GM18526 (cell line): Measurements from ENCODE around the gene DRAM1.
A peak's percentile ranks its signal among the peaks of the same experiment; 100 is the strongest.

Experiments used
- POLR2A ChIP-seq: IDR thresholded peaks from 3 replicates; pipeline ENCODE4 v1.6.1; 2011; ENCODE audit not compliant: insufficient read length; ENCODE audit errors: extremely low read depth

The DRAM1 gene, protein sequence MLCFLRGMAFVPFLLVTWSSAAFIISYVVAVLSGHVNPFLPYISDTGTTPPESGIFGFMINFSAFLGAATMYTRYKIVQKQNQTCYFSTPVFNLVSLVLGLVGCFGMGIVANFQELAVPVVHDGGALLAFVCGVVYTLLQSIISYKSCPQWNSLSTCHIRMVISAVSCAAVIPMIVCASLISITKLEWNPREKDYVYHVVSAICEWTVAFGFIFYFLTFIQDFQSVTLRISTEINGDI

DNA sequence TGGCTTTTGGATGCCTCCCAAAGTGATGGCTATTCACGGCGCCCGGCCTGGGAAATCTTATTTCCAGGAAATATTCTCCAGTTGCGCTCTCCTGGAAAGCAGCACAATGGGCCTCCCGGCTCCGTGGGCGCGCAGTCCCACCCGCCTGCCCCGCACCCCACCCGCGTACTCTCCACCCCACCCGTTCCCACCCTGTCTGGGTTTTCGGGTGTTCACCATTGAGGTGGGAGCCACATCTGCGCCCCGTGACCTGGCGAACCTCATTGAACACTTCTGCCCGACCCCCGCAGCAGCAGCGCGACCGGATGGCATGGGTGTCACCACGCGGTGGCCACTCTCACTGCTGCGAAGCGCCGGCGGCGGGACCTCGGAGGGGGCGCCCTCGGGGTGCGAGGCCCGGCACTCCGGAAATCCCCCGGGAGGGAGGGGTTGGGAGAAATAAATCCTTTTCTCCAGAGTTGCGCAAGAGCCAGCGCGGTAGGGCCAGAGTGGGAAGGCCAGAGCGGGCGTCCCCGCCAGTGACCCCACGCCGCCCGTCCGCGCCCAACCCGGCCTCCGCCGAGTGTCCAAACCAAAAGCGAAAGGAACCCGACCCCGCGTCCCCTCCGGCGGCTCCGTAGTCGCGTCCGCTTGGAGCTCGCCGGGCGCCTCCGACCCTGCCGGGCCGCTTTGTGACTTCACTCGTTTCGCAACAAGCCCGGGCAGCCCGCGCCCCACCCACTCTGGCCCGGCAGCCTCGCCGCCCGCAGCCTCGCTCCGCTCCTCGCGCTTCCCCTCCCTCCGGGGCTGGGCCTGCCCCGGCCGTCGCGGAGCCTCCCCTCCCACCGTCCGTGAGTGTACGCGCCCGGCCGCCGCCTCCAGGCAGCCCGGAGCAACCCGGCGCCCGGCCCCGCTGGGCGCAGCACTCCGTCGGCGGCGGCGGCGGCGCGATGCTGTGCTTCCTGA lies at the start of gene DRAM1:
DRAM1 (plus strand) TSS at position 720 of the 945 bp plus-strand sequence; CDS start at position 930, 210 bp downstream.
- peak; percentile 72 for TF ChIP-seq POLR2A

DNA sequence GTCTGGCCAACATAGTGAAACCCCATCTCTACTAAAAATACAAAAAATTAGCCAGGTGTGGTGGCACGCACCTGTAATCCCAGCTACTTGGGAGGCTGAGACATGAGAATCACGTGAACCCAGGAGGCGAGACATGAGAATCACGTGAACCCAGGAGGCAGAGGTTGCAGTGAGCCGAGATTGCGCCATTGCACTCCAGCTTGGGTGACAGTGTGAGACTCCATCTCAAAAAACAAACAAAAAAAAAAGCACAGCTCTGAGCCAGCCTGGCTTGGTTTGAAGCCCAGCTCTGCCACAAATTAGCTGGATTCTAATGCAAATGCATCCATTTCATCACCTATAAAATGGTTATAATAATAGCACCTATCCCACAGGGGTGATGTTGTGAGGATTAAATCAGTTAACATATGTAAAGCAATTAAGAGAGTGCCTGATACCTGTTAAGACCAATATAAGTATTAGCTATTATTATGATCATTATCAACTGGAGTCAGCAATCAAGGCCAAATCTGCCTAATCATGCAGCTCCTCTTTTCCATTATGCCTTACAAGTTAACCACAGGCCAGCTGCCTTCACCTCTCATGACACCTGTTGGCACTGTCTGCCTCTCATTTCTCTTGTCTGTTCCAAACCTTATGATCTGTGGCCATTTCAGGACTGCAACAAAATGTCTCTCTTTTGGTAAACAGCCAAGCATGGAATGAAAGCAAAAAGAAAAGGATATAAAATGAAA lies 48.8 kb upstream of the DRAM1 start:
- no peak for TF ChIP-seq POLR2A

DNA sequence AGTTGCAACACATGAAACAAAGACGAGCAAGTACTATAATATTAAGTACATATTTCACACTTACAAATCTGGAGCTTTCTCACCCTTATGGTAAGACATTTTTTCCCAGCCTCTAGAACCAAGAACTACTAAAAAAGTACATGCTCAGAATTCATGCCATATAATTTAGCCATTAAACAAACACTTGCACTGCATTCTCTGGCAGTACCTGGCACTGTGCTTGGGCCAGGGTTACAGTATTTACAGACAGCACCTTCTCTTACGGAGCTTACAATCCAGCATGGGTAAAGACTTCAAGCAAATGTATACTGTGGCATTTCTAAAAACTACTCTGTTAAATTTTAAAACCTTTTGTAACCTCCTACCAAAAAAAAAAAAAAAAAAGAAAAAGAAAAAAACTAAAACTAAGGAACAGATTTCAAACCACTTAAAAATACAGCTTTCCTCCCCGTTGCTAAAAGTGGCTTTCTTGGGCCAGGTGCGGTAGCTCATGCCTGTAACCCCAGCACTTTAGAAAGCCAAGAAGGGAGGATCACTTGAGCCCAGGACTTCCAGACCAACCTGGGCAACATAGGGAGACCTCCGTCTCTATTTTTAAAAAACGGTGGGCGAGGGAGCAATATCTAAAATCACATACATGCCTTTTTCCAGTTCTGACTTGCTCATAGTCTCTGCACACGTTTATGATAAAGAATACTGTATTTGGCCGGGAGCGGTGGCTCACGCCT lies 47.6 kb upstream of the DRAM1 start:
- TF ChIP-seq POLR2A, result no peak

DNA sequence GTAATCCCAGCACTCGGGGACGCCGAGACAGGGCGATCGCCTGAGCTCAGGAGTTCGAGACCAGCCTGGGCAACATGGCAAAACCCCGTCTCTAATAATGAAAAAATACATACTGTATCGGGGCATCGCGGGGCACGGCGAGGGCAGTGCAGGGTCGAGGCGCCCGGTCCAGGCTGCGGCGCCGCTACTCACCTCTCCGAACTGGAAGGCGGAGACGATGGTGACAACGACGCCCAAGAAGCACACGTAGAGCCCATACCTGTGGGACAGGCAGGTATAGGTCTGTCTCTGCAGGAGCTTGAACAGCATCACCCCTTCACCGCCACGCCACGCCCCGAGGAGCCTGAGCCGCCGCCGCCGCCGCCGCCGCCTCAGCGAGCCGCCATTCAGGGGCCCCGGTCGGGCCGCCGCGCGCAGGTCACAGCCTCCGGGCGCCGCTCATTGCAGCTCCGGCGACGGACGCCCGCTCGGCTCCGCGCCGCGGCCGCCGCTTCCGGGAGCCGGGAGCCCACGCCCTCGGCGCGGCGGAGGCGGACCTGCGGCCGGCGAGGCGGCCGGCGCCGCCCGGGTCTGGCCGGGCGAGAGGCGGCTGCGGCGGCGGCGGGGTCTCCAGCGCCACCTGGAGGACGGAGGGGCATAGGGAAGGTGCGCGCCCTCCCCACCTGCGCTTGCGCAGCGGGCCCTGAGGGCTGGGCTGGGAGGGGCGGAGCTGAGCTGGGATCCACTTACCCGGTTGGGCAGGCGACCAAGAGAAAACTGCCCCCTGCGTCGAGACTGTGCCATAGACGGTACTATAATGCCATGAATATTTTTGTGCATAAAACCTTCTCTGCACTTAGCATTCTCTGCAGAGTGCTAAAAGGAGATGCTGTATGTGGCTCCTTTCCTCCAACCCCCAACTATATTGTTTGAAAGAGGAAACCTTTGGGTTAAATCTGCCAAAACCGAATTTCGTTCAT lies 46.7 kb upstream of the DRAM1 start, which contains the start of gene GNPTAB:
GNPTAB (minus strand) TSS at position 593 of the 959 bp plus-strand sequence; CDS start at position 309, 284 bp downstream.
- TF ChIP-seq POLR2A, result peak; percentile 71

DNA sequence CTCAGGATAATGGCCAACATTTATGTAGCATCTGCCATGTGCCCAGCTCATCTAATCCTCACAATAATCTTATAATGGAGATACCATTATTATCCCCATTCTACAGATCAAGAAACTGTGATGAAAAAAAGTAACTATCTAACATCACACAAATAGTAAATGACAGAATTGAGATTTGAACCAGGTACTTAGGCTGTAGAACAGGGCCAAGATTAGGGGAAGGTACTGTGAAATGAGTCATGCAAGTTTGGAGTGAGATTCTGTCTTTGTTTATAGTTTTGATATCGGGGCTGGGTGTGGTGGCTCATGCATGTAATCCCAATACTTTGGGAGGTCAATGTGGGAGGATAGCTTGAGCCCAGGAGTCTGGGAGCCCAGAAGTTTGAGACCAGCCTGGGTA lies 45.4 kb upstream of the DRAM1 start:
- TF ChIP-seq POLR2A, result no peak

DNA sequence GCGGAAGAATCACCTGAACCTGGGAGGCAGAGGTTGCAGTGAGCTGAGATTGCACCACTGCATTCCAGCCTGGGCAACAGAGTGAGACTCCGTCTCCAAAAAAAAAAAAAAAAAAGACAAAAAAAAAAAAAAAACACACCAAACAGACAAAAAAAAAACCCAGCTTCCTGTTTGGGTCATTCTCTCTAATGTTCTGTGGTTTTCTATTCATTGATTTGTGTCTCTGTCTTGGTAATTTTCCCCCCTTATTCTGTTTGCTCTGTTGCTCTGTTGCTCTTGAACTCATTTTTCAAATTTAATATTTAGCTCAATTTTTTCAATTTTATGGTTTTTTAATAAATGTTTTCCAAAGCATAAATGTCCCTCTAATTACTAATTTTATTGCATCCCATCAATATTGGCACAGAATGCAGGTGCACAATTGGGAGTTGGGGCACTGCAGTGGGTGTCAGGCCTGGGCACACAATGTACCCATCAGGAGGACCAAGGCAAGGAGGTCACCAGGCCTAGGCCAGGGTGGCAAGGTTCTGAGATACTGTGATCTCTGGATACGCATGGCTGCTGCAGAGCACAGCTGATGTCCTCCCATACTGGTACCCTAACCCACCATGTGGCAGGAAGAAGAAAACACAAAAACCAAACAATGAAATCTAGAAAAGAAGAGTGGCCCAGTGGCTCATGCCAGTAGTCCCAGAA lies 38.6 kb upstream of the DRAM1 start:
- no peak for TF ChIP-seq POLR2A

DNA sequence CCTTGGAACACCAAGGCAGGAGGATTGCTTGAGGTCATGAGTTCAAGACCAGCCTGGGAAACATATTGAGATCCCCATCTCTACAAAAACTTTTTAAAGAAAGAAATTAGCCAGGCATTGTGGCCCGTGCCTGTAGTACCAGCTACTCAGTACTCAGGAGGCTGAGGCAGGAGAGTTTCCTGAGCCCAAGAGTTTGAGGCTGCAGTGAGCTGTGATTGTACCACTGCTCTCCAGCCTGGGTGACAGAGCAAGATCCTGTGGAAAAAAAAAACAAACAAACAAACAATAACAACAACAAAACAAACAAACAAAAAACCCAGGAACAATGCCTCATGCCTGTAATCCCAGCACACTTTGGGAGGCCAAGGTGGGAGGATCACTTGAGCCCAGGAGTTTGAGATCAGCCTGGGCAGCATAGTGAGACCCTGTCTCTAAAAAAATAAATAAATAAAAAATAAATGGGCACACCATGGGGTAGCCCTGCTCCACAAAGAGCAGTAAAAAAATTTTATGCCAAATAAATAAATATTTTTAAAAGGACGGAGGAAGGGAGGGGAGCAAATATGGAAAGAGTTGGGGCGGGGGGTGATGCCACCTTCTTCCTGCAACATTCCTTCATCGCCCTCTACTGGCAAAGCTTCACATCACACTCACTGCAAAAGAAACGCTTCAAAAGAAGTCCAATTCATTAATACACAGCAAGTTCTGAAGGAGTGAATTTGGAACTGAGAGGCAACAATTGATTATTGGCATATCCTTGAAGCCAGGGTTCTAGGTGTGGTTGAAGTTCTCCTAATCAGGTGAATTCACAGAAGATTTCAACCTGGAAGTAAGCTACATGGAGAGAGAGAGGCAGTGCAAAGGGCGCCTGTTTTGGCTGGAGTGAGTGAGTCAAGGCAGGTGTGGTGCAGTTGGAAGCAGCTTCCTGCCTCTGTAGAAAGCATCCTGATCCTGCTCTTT lies 37.8 kb upstream of the DRAM1 start:
- TF ChIP-seq POLR2A, result no peak

DNA sequence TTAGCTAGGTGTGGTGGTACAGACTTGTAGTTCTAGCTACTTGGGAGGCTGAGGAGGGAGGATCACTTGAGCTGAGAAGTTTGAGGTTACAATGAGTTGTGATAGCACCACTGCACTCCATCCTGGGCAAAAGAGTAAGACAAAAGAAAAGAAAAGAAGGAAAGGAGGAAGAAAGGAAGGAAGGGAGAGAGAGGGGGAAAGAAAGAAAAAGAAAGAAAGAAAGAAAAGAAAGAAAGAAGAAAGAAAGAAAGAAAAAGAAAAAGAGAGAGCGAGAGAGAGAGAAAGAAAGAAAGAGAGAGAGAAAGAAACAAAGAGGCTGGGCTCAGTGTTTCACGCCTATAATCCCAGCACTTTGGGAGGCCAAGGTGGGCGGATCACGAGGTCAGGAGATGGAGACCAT lies 36.3 kb upstream of the DRAM1 start:
- no peak for TF ChIP-seq POLR2A

DNA sequence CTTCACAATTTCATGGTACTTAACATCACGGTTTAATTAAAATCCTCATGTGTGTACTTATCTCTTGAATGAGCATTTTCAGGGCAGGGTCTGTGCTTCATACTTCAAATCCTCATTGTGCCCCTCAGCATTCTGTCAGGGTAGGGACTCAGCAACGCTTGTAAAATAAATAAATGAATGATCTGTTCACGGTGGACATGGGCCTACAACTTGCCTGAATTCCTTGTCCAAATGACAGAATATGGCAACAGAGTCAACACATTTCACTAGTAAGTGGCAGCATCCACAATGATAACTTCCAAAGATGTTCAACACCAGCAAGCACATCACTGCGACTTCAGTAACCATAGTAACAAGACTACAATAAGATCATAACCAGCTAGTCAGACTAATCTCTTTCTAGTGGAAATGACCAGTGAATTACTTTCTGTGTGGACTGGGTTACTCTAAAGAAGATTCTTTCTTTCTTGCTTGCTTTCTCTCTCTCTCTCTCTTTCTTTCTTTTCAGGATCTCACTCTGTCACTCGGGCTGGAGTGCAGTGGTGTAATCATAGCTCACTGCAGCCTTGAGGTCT lies 32.2 kb upstream of the DRAM1 start:
- no peak for TF ChIP-seq POLR2A

DNA sequence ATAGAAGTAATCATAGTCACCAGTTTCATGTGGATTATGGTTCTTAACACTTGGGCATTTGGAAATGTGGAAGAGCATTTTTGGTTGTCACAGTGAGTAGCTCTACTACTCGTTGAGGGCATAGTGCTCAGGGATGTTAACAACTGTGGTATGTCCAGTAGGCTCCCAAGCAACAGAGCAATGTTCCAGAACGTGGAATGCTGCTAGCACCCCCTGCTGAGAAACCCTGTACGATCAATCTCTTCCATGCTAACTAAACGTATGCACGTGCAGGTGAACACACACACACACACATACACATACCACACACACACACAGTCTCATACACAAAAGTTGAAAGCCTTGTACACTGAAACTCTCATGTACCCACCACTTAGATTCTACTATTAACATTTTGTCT lies 30.1 kb upstream of the DRAM1 start:
- no peak for TF ChIP-seq POLR2A

DNA sequence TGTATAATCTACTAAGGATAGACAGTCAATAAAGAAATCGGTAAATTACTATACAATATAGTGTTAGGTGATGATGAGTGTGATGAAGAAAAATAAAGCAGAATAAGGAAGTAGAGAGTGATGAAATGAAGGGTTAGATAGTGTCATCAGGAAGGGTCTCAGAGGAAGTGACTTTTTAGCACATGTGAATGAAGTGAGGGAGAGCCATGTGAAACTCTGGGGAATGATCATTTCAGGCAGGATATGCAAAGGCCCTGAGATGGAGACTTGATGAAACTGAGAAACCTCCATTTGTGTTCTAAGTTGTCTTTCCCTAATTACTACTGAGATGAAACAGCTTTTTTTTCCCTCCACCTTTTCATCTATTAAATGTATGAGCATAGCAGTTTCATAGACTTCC lies 27.2 kb upstream of the DRAM1 start:
- no peak for TF ChIP-seq POLR2A

DNA sequence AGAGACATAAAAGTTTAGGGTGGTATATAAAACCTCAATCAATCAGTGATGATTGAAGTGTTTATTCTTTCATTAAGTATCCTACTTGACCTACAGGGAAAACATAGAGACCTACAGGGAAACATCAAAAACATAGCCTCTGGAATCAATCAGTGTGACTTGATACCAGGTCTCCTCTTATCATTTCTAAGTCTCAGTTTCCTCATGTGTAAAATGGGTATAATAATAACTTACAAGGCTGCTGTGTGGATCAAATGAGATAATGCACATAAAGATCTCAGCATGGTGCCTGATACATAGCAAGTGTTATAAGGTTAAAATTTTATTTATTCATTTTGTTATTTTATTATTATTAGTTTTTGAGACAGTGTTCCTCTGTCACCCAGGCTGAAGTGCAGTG lies 24.4 kb upstream of the DRAM1 start:
- TF ChIP-seq POLR2A, result no peak
